ENCODE data around the gene TSPAN32.

The TSPAN32 gene

DNA sequence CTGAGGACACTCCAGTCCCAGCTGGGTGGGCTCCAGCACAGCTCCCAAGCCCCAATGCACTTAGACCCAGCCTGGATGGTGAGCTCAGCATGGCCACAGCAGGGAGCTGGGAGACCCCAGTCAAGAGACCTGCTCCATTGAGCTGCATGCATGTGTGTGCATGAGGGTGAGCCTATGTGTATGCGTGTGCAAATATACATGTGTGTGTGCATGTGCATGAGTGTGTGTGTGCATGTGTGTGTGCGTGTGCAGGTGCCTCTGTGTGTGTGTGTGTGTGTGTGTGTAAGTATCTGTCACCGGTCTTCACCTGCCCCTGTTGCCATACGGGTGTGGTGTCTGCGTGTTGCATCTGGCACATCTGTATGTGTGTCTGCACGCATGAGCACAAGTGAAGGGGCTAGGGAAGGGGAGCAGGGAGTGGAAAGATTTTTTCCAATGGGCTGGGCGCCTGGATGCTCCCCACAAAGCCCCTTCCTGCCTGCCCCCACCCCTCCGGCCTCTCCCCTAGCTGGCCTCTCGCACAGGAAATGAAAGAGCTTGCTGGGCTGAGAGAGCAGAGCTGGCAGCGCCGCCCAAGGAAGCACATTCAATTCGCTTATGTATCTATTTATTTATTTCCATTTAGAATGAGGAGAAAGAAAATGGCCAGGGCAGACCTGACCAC lies 4.1 kb downstream of the TSPAN32 start:
- no peak for DNase-seq

GRCh38 chr11:2306452-2306823 lies 4.6 kb downstream of the TSPAN32 start:
- no peak for DNase-seq

- DNase-seq = no peak
Measured at GRCh38 chr11:2306877-2307500, 5.2 kb downstream of the TSPAN32 start.

GRCh38 chr11:2307501-2308331 lies 5.9 kb downstream of the TSPAN32 start:
- no peak for DNase-seq

GRCh38 chr11:2308713-2309112 lies 6.9 kb downstream of the TSPAN32 start:
- no peak for DNase-seq

GRCh38 chr11:2309251-2310072 lies 7.6 kb downstream of the TSPAN32 start:
- DNase-seq = no peak

DNA sequence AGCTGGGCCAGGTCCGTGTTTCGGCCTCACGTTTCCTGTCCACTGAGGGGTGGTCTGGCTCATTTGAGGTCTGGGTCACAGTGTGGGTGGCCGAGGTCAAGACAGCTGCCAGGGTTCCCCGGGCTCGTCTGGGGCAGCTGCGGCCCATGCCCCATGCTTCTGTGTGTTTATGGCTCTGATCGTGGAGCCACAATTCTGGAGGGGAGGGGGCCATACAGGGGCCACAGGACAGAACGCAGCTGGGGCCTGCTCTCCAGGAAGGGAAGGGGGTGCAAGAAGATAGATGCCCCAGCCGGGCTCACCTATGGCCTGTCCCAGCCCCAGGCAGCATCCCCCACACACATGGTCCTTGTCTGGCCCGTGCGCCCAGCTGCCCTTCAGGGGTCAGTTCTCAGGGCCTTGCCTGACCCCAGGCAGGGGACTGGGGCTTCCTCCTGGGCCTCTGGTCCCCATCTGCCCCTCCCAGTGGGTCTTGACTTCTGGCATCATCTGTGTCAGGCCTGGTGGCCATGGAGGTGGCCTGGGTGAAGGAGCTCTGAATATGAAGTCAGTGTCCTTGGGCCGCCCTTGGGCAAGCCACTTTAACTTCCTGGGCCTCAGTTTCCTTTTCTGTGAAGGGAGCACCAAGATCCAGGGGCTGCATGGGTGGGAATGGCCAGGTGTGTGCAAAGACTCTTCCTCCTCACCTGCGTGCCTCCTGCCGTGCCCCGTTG lies 8.4 kb downstream of the TSPAN32 start:
- DNase-seq = no peak

- no peak for DNase-seq
Measured at GRCh38 chr11:2310786-2311352, 9.1 kb downstream of the TSPAN32 start.

DNA sequence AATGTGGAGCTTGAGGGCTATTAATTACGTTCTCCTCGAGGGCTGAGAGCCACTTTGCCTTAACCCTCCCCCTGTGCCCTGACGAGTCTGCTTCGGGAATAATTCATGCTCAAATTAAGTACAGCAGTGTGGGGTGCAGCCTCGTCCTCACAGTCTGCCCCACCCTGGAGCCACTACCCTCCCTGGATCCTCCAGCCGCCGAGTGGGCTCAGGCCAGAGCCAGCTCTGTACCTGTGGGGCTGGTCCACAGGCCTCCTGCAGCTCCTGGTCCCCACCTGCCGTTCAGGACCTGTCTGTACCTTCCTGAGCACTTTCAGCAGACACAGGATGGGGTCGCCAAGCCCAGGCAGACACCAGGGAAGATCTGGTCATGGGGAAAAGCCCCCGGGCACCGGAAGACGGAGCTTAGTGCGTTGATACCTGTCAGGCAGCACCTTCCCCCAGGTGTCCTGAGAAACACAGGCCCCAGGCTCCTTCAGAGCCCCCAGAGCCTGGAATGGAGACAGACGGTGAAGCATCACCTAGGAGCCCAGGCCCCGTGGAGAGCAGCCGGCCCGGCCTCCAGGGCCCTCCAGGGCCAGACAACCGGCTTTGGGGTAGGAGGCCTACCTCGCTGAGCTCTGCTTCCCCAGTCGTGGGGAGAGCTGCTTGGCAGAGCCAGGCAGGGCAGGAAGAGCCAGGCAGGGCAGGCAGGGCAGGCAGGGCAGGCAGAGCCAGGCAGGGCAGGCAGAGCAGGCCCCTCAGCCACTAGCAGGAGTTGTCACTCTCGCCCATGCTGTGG lies 9.7 kb downstream of the TSPAN32 start:
- no peak for DNase-seq

DNA sequence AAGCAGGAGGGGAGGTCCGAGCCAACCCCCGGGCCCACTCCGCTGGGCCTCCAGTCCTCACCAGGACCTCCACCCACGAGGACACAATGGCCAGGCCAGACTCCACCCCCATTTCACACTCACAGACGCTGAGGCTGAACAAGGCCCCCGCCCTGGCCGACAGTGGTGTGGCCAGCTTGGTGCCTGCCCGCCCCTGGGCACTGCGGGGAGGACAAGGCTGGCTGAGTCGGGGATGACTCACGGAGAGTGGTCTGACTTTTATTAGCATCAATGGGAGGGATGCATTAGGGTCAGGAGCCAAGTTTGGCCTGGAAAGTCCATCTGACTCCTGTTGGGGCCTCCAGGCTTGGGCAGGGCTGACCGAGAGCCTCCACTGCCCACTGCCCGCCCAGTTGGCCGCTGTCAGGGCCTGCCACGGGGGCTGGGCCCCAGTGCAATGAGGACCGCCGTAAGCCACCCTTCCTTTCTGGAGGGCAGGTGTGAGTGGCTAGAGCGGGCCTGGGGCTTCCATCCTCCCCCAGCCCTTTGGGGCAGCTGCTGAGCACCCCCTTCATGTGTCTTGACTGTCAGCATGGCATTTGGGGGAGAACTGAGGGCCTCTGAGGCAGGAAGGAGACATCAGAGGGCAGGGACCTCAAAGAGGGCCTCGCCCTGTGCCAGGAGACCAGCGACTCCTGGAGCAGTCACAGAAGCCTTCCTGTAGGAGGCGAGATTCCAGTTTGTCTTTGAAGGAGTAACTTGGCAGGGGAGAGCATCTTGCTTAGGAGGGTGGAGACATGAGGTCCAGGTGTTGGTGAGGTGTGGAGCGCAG lies 10.6 kb downstream of the TSPAN32 start:
- no peak for DNase-seq

DNA sequence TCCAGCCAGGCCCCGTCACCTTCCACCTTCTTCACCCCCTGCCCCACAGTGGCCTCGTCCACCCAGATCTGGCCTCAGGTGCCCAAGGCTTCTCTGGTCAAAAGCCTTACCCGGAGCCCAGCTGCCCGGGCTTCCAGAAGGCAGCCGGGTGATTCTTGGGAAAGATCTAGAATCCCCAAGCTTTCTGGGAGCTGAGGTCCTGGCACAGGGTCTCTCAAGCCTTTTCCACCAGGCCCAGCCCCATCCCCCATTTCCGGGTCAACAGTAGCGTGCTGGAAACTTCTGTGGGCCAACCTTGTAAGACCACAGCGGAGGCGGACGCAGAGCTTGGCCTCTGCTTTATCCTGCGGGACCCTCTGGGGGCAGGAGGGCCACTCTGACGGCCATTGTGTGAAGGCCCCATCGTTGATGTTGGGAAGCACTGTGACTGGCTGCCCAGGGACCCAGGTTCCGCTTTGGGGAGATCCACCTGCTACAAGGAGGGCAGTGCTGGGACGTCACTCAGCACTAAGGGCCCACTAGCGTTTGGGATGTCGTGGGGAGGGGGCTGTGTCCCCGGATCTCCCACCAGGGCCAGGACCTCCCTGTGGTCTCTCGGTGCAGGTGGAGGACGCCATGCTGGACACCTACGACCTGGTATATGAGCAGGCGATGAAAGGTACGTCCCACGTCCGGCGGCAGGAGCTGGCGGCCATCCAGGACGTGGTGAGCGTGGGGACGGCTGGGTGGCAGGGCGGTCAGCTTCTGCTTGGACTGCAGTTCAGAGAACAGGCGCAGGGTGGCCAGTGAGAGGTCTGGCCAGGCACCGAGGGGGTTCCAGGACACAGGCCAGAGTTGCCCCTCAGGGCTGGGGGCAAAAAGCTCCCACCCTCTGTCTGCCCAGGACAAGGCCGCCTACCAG lies 11.5 kb downstream of the TSPAN32 start:
- no peak for DNase-seq

DNA sequence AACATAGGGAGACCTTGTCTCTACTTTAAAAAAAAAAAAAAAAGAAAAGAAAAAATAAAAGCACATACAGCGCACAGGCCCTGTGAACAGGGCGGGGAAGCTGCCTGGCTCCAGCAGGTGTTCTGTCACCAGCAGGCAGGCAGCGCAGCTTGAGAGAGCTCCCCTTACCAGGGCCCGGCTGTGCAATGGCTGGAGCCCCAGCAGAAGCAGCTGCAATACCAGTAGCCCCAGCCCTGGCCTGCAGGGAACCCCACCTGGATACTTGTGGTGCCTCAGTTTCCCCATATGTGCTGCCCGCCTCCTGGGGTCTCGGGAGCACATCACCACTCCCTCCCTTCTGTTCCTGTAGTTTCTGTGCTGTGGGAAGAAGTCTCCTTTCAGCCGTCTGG lies 12.3 kb downstream of the TSPAN32 start:
- no peak for DNase-seq

DNA sequence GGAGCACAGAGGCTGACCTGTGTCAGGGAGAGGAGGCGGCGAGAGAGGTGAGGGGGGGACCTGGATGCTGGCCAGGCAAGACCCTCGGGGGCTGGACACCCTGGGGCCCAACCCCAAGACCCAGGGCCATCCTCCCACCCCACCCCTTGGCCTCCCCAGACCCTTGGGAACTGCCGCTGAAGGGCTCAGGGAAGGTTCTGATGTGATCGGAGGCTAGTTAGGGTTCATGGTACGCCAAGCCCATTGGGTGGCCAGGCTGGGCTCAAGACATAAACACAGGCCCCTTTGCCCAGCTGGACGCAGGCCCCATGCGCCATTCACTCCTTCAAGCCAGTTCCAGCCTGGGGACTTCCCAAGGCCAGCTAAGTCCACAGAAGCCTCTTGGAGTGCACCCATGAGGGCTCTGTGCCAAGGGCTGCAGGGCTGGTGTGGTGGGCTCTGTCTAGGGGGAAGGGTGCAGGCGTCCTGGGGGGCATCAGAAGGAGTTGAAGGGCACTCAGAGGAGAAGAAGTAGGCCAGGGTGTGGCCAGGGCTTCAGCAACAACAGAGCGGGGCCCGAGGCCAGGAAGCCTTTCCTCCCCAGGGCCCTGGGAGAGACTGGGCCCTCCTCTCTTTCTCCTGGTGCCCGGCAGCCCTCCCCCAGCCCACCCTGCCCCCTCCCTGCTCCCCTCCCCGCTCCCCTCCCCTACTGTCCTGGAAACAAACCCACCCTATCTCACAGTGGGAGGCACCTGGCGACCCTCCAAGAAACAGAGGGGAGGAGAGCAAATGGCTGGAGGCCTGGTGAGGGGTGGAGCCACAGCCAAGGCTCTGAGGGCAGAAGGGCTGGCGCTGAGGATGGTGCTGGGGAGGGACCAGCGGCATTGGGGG lies 12.9 kb downstream of the TSPAN32 start:
- DNase-seq = no peak

- no peak for DNase-seq
Measured at GRCh38 chr11:2315395-2316168, 13.8 kb downstream of the TSPAN32 start.

DNA sequence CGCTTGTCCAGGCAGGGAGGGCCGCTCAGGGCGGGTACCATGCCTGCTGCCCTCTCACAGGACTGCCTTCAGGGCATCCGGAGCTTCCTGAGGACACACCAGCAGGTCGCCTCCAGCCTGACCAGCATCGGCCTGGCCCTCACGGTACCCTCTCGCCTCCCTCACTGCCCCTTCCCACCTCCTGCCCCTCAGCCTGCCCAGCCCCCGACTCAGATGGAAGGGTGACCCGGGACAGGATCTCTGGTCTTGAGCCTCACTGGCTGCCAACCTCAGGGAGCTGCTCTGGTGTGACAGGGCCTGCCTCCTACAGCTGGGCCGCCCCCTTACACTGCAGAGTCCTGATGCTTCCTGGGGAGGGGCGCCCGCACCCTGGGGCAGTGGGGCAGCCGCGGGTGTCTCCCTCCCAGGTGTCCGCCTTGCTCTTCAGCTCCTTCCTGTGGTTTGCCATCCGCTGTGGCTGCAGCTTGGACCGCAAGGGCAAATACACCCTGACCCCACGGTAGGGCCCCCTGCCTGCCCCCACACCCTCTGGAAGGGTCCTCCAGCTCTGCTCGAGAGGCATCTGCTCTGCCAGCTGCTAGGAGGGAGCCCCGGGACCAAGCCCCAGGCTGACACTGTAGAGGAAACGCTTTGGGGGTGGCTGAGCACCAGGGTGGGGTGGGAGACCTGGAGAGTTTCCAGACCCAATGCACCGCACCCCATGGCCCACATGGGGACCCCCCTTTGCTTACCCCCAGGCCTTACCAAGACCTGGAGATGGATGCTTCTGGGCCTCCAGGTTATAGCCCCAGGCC lies 14.6 kb downstream of the TSPAN32 start:
- DNase-seq = no peak

DNA sequence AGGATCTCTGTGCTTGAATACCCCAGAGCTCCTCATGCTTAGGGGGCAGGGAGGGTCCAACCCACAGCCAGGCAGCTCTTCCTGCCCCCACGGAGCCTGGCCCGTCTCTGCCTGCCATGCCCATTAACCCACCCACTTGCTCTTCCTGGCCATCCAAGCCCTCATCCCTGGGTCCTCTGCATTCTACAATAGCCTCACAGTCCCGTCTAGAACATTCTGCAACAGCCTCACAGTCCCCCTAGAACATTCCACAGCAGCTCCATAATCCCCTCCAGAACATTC lies 15.1 kb downstream of the TSPAN32 start:
- DNase-seq = no peak
